HepG2 (cell line): ENCODE results near the gene B4GALT3. TPM values are rescaled to one million over a fixed set of nuclear protein-coding genes. Genes with fewer than 3 reads are reported as not detected.

Experiments
- DPF2 ChIP-seq: sonication (generic); formaldehyde crosslinking; IDR thresholded peaks from 2 replicates; pipeline ENCODE4 v1.4.0; 2020; ENCODE audit warnings: mild to moderate bottlenecking, low read depth, missing genetic modification reagents, borderline replicate concordance
- EZH2 ChIP-seq: conservative IDR thresholded peaks from 2 replicates; pipeline ENCODE4 v1.6.1; 2012; ENCODE audit warnings: mild to moderate bottlenecking, low read depth, low read length, moderate library complexity
- HNRNPLL ChIP-seq: fragments of 200-400 bp; formaldehyde crosslinking; IDR thresholded peaks from 2 replicates; pipeline ENCODE4 v1.6.1; 2017; ENCODE audit warnings: mild to moderate bottlenecking, low read depth, low read length; ENCODE audit not compliant: poor library complexity, severe bottlenecking
- KLF15 ChIP-seq: sonication (generic); formaldehyde crosslinking; IDR thresholded peaks from 2 replicates; pipeline ENCODE4 v1.8.1; 2023; ENCODE audit warnings: borderline replicate concordance, mild to moderate bottlenecking, inconsistent platforms, missing genetic modification reagents, mixed read lengths
- MYC ChIP-seq: sonication (generic); formaldehyde crosslinking; IDR thresholded peaks from 2 replicates; pipeline ENCODE4 v1.9.0; 2021; ENCODE audit warnings: missing genetic modification reagents, borderline replicate concordance
- RARG ChIP-seq: sonication (generic); formaldehyde crosslinking; IDR thresholded peaks from 2 replicates; pipeline ENCODE4 v1.4.0; 2020; ENCODE audit warnings: low read depth, mild to moderate bottlenecking, missing genetic modification reagents
- RBFOX2 ChIP-seq: fragments of 200-400 bp; formaldehyde crosslinking; IDR thresholded peaks from 2 replicates; pipeline ENCODE4 v1.6.1; 2017; ENCODE audit warnings: low read depth, mild to moderate bottlenecking, low read length
- SPEN ChIP-seq: sonication (generic); formaldehyde crosslinking; IDR thresholded peaks from 2 replicates; pipeline ENCODE4 v1.5.1; 2020; ENCODE audit warnings: low read depth, mild to moderate bottlenecking, missing genetic modification reagents
- TBL1XR1 ChIP-seq: fragments of 150-350 bp; IDR thresholded peaks from 2 replicates; pipeline ENCODE4 v1.6.1; 2014; ENCODE audit warnings: borderline replicate concordance, low read length; ENCODE audit not compliant: partially characterized antibody
- TBX2 ChIP-seq: sonication (generic); formaldehyde crosslinking; IDR thresholded peaks from 2 replicates; pipeline ENCODE4 v1.5.0; 2020; ENCODE audit warnings: missing genetic modification reagents, mild to moderate bottlenecking, borderline replicate concordance
- ZBTB20 ChIP-seq: sonication (generic); formaldehyde crosslinking; IDR thresholded peaks from 2 replicates; pipeline ENCODE4 v1.8.1; 2023; ENCODE audit warnings: missing genetic modification reagents, low read depth, mild to moderate bottlenecking, borderline replicate concordance
- ZC3H13 ChIP-seq: sonication (generic); formaldehyde crosslinking; IDR thresholded peaks from 2 replicates; pipeline ENCODE4 v1.8.1; 2023; ENCODE audit warnings: mild to moderate bottlenecking, missing genetic modification reagents, moderate library complexity
- ZNF124 ChIP-seq: sonication (generic); formaldehyde crosslinking; IDR thresholded peaks from 2 replicates; pipeline ENCODE4 v1.4.0; 2020; ENCODE audit warnings: missing genetic modification reagents
- ZNF224 ChIP-seq: sonication (generic); formaldehyde crosslinking; IDR thresholded peaks from 2 replicates; pipeline ENCODE4 v1.5.0; 2020; ENCODE audit warnings: mild to moderate bottlenecking, missing genetic modification reagents
- ZNF460 ChIP-seq: sonication (generic); formaldehyde crosslinking; IDR thresholded peaks from 2 replicates; pipeline ENCODE4 v1.5.1; 2020; ENCODE audit warnings: missing genetic modification reagents, mild to moderate bottlenecking, borderline replicate concordance
- ZNF468 ChIP-seq: sonication (generic); formaldehyde crosslinking; IDR thresholded peaks from 2 replicates; pipeline ENCODE4 v1.8.0; 2022; ENCODE audit warnings: mild to moderate bottlenecking, moderate library complexity, missing genetic modification reagents
- ZNF549 ChIP-seq: sonication (generic); formaldehyde crosslinking; IDR thresholded peaks from 2 replicates; pipeline ENCODE4 v1.5.0; 2020; ENCODE audit warnings: missing genetic modification reagents
- ZNF619 ChIP-seq: sonication (generic); formaldehyde crosslinking; IDR thresholded peaks from 2 replicates; pipeline ENCODE4 v1.4.0; 2020; ENCODE audit warnings: mild to moderate bottlenecking, missing genetic modification reagents
- ZNF644 ChIP-seq: IDR thresholded peaks from 2 replicates; pipeline ENCODE4 v1.6.1; 2016; ENCODE audit warnings: low read depth
- ZNF7 ChIP-seq: IDR thresholded peaks from 2 replicates; pipeline ENCODE4 v1.6.1; 2016; ENCODE audit warnings: missing biosample characterization, missing genetic modification reagents
- ZNF746 ChIP-seq: sonication (generic); formaldehyde crosslinking; IDR thresholded peaks from 2 replicates; pipeline ENCODE4 v1.8.0; 2022; ENCODE audit warnings: mild to moderate bottlenecking, missing genetic modification reagents
- ZNF792 ChIP-seq: IDR thresholded peaks from 2 replicates; pipeline ENCODE4 v1.6.1; 2016
- ZNF83 ChIP-seq: sonication (generic); formaldehyde crosslinking; IDR thresholded peaks from 2 replicates; pipeline ENCODE4 v1.4.0; 2020; ENCODE audit warnings: missing genetic modification reagents, mild to moderate bottlenecking, borderline replicate concordance
- polyA plus RNA-seq, 8 experiments: library from polyadenylated mRNA; depleted of rRNA in 3 of 8; stranded (reverse) in 7 of 8; unstranded in 1 of 8; fragments of >200 nt; fragmentation: Illumina TruSeq in 4 of 8; extraction: Trizol in 4 of 8; gene quantifications; 2 replicates each; pipeline versions ENCODE4 v1.2.1 to v1.2.3, GENCODE V29; 2011 to 2016; ENCODE audit warnings: low read depth in 4 of 8, missing spikeins in 1 of 8, mixed read lengths in 1 of 8; ENCODE audit not compliant: insufficient read depth in 1 of 8
- total RNA-seq, 5 experiments: library from RNA; depleted of rRNA; stranded (reverse); fragments of >200 nt; fragmentation: Illumina TruSeq; extraction: Trizol; gene quantifications; 2 replicates each; pipeline ENCODE4 v1.2.3, GENCODE V29; 2016; ENCODE audit warnings: low read depth in 1 of 5
- TF ChIP-seq, protein P1 (sequence below): sonication (generic); formaldehyde crosslinking; conservative IDR thresholded peaks from 2 replicates; pipeline ENCODE4 v1.4.0; 2020; ENCODE audit warnings: missing genetic modification reagents
- TF ChIP-seq, protein P2 (sequence below): IDR thresholded peaks from 2 replicates; pipeline ENCODE4 v1.6.1; 2016; ENCODE audit warnings: control low read depth
- TF ChIP-seq, protein P3 (sequence below): sonication (generic); formaldehyde crosslinking; IDR thresholded peaks from 2 replicates; pipeline ENCODE4 v1.4.0; 2020; ENCODE audit warnings: mild to moderate bottlenecking, missing genetic modification reagents
- TF ChIP-seq, protein P4 (sequence below): sonication (generic); formaldehyde crosslinking; IDR thresholded peaks from 2 replicates; pipeline ENCODE4 v1.4.0; 2020; ENCODE audit warnings: missing genetic modification reagents, mild to moderate bottlenecking, borderline replicate concordance

B4GALT3 gene
- total and polyA plus RNA-seq, 2 of the 13 experiments (the other 11 are each of a cell fraction or from before 2014, with no cell fraction given) = 35.6 to 40.4 TPM

DNA sequence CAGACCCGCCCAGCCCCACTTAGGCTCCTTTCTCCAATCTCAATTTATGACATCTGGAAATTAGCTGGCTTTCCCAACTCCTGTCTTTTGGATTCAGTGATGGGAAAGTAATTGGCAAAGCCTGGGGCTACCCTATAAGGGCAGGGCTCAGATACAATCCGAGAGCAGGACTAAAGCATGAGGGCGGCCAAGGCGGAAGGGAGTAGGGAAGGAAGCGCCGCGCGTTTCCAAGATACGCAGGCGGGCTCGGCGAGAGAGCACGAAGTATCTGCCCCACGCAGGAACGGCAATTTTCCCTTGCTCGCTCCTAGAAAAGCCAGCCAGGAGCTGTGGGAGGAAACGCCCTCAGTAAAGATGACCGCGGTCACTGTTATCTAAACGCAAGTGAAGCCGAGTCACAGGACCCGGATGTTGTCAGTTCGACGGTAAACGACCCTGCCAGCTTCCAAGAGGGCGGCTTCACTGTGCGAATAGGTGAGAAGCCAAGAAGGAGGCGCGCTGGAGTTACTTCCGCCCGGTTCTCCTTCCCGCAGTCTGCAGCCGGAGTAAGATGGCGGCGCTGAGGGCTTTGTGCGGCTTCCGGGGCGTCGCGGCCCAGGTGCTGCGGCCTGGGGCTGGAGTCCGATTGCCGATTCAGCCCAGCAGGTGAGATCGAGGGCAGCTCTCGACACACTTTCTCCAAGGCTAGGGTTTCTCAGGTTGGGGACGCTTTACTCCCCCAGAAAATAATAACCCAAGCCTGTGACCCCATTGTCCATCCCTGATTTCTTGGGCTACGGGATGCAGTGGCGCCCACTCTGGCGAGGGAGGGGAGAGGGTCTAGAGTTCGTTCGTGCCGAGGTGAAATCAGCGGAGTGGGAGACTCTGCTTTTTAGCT is 24.8 kb upstream of the B4GALT3 start, which contains the start of gene NDUFS2 (continued):
- TF ChIP-seq TBX2 (peak; percentile 81), ZNF224 (CRISPR knock-in tag) (peak; percentile 69; the same call in 1 of the 2 replicates), ZNF460 (CRISPR knock-in tag) (no peak), HNRNPLL (peak; percentile 48), ZBTB20 (CRISPR knock-in tag) (peak; percentile 76; the same call in 1 of the 2 replicates), ZNF619 (CRISPR knock-in tag) (no peak), MYC (CRISPR knock-in tag) (peak; percentile 61; the same call in 1 of the 2 replicates), ZNF468 (CRISPR knock-in tag) (no peak), ZNF746 (CRISPR knock-in tag) (no peak), ZNF124 (CRISPR knock-in tag) (no peak), RARG (CRISPR knock-in tag) (no peak), ZNF549 (no peak), TBL1XR1 (no peak), DPF2 (CRISPR knock-in tag) (no peak), ZNF7 (no peak), ZNF83 (CRISPR knock-in tag) (no peak), EZH2 (no peak), ZNF644 (CRISPR knock-in tag) (no peak), SPEN (CRISPR knock-in tag) (peak; percentile 85), KLF15 (CRISPR knock-in tag) (no peak), ZNF792 (peak; percentile 54; the same call in 1 of the 2 replicates), ZC3H13 (CRISPR knock-in tag) (no peak), RBFOX2 (peak; percentile 93)
- TF ChIP-seq, protein P1, sequence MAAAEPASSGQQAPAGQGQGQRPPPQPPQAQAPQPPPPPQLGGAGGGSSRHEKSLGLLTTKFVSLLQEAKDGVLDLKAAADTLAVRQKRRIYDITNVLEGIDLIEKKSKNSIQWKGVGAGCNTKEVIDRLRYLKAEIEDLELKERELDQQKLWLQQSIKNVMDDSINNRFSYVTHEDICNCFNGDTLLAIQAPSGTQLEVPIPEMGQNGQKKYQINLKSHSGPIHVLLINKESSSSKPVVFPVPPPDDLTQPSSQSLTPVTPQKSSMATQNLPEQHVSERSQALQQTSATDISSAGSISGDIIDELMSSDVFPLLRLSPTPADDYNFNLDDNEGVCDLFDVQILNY (CRISPR knock-in tag) = no peak
- TF ChIP-seq, protein P2, sequence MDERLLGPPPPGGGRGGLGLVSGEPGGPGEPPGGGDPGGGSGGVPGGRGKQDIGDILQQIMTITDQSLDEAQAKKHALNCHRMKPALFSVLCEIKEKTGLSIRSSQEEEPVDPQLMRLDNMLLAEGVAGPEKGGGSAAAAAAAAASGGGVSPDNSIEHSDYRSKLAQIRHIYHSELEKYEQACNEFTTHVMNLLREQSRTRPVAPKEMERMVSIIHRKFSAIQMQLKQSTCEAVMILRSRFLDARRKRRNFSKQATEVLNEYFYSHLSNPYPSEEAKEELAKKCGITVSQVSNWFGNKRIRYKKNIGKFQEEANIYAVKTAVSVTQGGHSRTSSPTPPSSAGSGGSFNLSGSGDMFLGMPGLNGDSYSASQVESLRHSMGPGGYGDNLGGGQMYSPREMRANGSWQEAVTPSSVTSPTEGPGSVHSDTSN (CRISPR knock-in tag) = no peak
- TF ChIP-seq, protein P3, sequence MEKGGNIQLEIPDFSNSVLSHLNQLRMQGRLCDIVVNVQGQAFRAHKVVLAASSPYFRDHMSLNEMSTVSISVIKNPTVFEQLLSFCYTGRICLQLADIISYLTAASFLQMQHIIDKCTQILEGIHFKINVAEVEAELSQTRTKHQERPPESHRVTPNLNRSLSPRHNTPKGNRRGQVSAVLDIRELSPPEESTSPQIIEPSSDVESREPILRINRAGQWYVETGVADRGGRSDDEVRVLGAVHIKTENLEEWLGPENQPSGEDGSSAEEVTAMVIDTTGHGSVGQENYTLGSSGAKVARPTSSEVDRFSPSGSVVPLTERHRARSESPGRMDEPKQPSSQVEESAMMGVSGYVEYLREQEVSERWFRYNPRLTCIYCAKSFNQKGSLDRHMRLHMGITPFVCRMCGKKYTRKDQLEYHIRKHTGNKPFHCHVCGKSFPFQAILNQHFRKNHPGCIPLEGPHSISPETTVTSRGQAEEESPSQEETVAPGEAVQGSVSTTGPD (CRISPR knock-in tag) = no peak
- TF ChIP-seq, protein P4, sequence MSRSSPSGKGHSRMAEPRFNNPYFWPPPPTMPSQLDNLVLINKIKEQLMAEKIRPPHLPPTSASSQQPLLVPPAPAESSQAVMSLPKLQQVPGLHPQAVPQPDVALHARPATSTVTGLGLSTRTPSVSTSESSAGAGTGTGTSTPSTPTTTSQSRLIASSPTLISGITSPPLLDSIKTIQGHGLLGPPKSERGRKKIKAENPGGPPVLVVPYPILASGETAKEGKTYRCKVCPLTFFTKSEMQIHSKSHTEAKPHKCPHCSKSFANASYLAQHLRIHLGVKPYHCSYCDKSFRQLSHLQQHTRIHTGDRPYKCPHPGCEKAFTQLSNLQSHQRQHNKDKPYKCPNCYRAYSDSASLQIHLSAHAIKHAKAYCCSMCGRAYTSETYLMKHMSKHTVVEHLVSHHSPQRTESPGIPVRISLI (CRISPR knock-in tag) = no peak
